ENCODE data around the gene GPR85.
"Not testable (repeated sequence)": the region's sequence is repeated elsewhere in the genome, so short reads cannot be mapped to it uniquely, and the experiment has no call there.

GPR85 gene, protein sequence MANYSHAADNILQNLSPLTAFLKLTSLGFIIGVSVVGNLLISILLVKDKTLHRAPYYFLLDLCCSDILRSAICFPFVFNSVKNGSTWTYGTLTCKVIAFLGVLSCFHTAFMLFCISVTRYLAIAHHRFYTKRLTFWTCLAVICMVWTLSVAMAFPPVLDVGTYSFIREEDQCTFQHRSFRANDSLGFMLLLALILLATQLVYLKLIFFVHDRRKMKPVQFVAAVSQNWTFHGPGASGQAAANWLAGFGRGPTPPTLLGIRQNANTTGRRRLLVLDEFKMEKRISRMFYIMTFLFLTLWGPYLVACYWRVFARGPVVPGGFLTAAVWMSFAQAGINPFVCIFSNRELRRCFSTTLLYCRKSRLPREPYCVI

DNA sequence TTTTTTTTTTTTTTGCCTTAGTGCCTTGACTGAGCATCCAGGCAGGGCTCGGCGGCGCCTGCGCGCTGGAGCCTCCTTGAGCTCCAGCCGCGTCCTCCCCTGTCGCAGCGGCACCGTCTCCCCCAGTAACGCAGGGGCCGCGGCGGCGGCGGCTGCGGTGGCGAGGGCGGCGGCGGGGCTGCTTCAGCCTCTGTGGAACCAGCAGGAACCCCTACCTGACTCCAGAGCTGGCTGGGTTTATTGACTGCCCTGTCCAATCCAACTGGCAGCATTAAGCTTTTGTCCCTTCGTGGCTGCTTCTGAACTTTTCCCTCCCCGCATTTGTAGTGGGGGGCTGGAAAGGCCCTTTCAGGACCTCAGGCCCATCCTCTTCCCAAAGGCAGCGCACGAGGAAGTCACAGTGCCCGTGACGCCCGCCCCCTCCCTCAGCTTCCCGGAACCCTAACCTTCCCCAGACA lies at the start of gene GPR85:
GPR85 (minus strand) TSS at position 397 of the 458 bp plus-strand sequence. CDS start 2,106 bp downstream, outside the sequence.
- DNase-seq: peak; percentile 52

- no peak for DNase-seq
Measured at GRCh38 chr7:113134025-113134424, 47.4 kb upstream of the GPR85 start.

GRCh38 chr7:113131367-113131766 lies 44.7 kb upstream of the GPR85 start:
- DNase-seq: no peak

DNA sequence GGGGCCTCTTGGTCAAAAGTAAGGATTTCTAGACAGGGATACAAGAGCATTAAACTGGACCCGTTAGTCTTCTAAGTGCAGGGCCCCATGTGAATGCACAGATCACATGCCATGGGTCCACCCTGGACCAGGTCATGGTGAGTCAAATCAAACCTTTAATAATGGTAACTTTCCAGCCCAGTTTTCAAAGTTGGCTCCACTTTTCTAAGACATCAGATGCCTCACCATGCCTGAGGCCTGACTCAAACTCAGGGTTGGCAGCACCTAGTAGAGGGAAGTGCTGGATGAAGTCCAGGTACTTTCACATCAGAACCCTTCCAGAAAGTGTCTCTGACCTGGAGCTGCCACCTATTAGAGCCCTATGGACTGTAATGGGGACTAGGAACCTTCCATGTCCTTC lies 41.4 kb upstream of the GPR85 start:
- DNase-seq: no peak

DNA sequence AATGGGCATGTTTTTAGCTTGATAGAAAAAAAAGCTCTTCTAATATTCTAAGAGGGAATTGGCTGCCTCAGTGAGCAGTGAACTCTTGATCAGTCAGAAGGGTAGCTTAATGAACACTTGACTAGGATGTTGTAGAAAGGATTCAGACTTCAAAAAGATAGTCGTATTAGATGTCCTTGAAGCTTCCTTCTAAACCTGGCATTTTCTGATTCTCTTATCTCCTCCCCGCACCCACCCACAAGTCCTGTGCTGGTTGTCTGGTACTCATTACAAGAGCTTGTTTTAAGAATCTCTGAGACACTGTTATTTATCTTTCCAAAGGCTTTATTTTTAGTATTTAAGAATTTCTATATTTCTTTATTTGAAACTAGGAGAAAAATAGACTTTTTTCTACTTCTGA lies 39.1 kb upstream of the GPR85 start:
- no peak for DNase-seq

DNA sequence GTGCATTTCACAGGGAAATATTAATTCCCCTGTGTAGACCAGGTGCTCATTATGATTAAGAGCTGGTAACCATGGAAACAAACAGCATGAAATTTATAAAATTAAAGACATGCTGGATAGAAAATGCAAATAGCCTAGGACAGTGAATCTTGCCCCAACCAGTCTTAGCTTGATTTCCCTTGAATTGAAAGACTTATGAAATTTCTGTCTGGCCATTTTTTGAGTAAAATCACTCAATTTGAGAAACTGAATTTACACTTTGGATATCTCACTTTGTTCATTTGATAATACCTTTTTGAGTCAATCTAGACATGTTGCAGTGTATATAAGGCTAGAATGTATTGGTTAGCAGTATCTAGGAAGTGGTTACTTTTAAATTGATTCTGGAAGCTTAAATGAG lies 36.1 kb upstream of the GPR85 start:
- no peak for DNase-seq

DNA sequence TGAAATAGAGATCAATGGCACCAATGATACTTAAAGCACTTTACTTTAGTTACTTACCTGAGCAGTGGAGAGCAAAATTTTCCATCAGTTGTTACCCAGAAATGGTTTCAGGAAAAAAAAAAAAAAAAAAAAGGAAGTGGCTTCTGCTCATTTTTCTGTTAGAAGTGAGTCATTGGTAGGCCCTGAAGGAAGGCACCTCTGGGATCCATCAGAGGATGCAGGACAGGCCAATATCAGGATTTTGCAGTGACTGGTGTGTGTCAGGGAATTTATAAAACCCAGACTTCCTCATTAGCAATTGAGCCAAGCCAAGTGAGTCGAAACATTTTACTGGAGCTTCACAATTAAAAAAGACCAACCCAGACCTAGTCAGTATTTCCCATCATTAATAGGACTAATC lies 34.0 kb upstream of the GPR85 start:
- DNase-seq: no peak

DNA sequence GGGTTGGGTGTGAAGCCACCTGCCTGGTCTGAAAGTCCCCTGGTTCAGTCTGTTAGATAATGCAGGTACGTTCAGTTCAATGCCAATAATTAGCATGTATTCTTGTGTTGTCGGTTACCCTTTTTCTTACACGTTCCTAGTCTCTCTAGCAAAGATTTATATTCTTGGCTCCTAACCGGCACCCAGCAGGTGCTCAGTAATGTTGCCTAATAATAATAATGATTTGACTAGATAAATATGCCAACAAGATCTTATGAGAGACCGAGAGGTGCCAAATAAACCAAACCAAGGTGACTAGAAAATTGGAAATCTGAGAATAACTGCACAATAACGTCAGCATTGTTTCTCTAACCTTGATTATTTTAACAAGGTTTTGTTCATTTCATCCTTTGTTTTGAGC lies 32.8 kb upstream of the GPR85 start:
- no peak for DNase-seq

- DNase-seq: peak; percentile 89
Measured at GRCh38 chr7:113118074-113118959, 31.7 kb upstream of the GPR85 start, which contains the start of gene SMIM30. TSS of gene SMIM30 (minus strand) at chr7:113118554. CDS start at chr7:113117578, 976 bp downstream.

- DNase-seq: not testable (repeated sequence)
Measured at GRCh38 chr7:113117374-113117774, 30.7 kb upstream of the GPR85 start.

GRCh38 chr7:113113912-113114311 lies 27.3 kb upstream of the GPR85 start:
- no peak for DNase-seq

DNA sequence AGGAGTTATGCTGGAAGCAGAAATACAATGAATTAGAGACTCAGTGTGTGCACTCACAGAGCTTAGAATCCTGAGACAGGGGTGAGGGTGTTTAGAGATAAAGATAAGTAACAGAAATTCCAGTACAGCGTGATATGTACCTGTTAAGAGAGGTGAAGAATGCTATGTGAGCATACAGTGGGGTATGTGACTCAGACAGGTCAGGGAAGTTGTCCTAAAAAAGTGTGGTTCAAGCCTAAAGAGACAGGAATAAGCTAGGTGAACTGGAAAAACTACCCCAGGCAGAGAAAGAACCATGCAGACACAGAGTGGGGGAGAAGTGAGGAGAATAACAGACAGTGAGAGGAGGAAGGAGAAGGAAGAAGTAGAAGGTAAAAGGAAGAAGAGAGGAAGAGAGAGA lies 23.1 kb upstream of the GPR85 start:
- DNase-seq: no peak

DNA sequence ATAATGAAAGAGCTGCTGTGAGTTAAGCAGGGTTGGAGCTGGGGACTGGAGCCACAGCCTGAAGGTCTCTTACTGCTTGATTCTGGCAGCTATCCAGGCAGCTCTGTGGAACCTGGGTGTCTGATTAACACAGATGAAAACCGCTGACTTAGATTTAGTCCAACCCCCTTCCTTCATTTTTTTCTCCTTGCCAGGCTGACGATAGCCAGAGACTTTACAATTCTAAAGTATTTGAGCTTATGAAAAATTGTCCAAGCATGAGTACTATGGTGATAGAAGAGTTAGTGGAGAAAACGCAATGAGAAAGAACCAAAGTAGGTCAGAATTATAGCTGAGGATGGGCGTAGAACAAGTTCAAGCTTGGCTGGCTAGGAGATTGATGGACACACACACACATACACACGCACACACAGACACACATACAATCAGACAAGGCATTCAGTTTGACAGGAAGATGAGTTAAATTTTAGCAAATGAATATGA lies 13.5 kb upstream of the GPR85 start:
- DNase-seq: no peak

DNA sequence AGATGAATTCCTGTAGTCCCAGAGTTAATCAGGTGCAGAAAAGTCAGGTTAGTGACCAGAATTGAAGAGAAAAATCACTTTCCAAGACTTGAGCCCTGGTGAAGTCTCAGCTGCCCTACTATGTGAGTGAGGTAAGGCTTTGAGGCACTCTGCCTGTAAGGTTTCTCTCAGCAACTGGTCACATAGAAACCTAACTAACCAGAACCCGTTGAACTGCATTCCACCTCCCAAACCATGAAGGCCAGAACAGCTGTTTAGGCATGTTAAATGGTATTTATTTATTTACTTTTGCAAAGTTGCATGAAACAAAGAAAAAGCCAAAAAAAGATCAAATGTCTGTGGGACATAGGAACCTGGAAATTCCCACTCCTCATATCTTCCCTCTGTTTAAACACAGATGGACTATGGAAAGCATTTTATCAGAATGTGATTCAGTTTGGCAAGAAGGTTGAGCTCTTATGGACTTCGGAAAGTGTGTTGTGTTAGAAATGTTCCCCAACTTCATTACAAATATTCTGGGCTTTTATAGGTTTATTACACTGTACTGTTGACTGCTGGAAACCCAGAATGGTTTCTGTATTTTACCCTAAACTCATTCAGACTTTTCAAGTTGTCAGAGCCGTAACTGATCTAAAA lies 12.8 kb upstream of the GPR85 start:
- no peak for DNase-seq

DNA sequence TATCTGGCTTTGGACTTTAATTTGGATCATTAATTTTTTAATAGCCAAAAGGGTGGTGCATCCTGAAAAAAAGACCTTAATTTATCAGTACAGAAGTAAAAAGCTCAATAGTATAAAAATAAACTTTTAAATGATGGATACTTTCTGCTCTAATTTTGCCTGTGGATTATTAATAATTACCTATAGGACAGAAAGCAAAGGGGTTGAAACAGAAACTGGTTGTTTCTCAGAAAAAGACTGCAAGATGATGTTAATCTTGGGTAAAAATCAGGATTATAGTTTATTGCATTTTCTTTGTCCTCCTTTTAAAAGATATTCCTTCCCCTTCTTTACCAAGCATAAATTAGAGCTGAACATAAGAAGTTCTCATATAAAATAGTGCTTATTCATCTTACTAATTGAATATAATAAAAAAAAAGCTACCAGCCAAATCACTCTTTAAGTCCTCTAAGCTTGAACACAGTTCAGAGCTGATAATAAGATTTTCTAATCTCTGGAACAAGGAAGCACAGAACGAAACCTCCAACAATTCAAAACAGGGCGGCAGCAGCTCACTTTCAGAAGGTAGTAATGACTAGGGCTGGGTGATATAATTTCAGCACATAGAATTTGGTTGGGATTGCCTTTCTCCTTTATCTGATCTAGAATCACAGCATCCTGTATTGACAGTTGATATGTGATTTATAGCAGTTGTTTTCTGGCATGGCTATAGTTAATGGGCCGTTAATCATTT lies 8.1 kb upstream of the GPR85 start:
- no peak for DNase-seq

GRCh38 chr7:113093561-113093960 lies 6.9 kb upstream of the GPR85 start:
- DNase-seq: no peak

GRCh38 chr7:113092762-113093161 lies 6.1 kb upstream of the GPR85 start:
- DNase-seq: no peak

- DNase-seq: no peak
Measured at GRCh38 chr7:113087071-113087998, 708 bp upstream of the GPR85 start.

DNA sequence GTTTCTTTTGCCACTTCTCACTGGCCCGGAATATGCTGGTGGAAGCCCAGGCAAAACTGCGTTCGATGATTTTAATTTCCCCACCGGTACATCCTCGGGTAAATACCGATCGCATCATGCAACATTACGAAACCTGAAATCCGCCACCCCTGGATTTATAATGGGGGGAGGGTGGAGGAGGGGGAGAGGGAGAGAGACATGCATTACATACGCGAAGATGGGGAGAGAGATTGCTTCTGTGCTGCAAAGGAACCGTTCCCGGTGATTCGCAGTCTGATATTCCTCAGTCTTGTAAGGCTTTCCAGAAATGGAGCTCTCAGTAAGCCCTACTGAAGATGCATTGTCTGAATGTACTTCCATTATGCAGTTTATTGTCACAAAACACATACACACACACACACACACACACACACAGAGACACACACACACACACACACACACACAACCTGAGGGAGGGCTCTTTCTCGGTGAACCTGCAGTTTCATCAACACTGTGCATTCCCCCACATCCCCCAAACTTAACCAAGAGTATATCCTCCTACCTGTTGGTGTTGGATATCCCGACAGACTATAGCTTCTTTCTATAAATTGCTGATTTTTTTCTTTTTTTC lies 741 bp downstream of the GPR85 start:
- DNase-seq: no peak

- no peak for DNase-seq
Measured at GRCh38 chr7:113084496-113085172, 2.0 kb downstream of the GPR85 start.
